Epithelial cell of esophagus (primary cell): ENCODE data around the gene SPRR1B.

Experiments used
- DNase-seq: peaks from one replicate; pipeline ENCODE4 v3.0.0; 2010; ENCODE audit warnings: low read depth
- H3K4me3 ChIP-seq: 2 replicates; pipeline ENCODE4 v1.5.1; 2011; ENCODE audit warnings: mild to moderate bottlenecking, low read length, control low read depth
- CTCF ChIP-seq: IDR thresholded peaks from 2 replicates; pipeline ENCODE4 v1.5.1; 2011; ENCODE audit warnings: low read depth, mild to moderate bottlenecking, low read length, control low read depth, inconsistent platforms; ENCODE audit not compliant: insufficient read depth; ENCODE audit errors: missing control alignments

SPRR1B gene

GRCh38 chr1:153070243-153070642 lies 39.2 kb downstream of the SPRR1B start:
- DNase-seq, result no peak
- peak; percentile 10 for TF ChIP-seq CTCF
- no peak overlapping the region for H3K4me3 ChIP-seq

GRCh38 chr1:153071511-153071910 lies 40.5 kb downstream of the SPRR1B start, which contains the start of gene SPRR2B:
Gene SPRR2B (minus strand): TSS chr1:153071611. CDS start chr1:153070839, 772 bp downstream.
- H3K4me3 ChIP-seq, result no peak within 1 kb of the TSS
- TF ChIP-seq CTCF, result no peak
- DNase-seq, result no peak

GRCh38 chr1:153072806-153073726 lies 42.1 kb downstream of the SPRR1B start:
- TF ChIP-seq CTCF, result no peak
- no peak for DNase-seq
- H3K4me3 ChIP-seq, result no peak overlapping the region

- no peak overlapping the region for H3K4me3 ChIP-seq
- no peak for DNase-seq
- no peak for TF ChIP-seq CTCF
These were observed 50.7 kb downstream of the SPRR1B start for GRCh38 chr1:153081736-153082135.
